HG02678 (cell line): Measurements from ENCODE around the gene BABAM2.
"Not testable (repeated sequence)": the region's sequence is repeated elsewhere in the genome, so short reads cannot be mapped to it uniquely, and the experiment has no call there.

ENCODE experiments used
- ATAC-seq: cut with Tn5 transposase; IDR thresholded peaks from one replicate; pipeline ENCODE4 v1.9.1; 2021; ENCODE audit warnings: mild to moderate bottlenecking, moderate library complexity; ENCODE audit not compliant: unreplicated experiment

The BABAM2 gene

GRCh38 chr2:28363686-28364280, 473.3 kb downstream of the BABAM2 start:
- ATAC-seq: no peak

- no peak for ATAC-seq
These were observed 474.1 kb downstream of the BABAM2 start for GRCh38 chr2:28364610-28365009.

GRCh38 chr2:28365158-28365557, 474.6 kb downstream of the BABAM2 start:
- no peak for ATAC-seq

- no peak for ATAC-seq
These were observed 475.6 kb downstream of the BABAM2 start for GRCh38 chr2:28366149-28366495.

- ATAC-seq: no peak
These were observed 476.2 kb downstream of the BABAM2 start for GRCh38 chr2:28366496-28367282.

- ATAC-seq: no peak
These were observed 477.3 kb downstream of the BABAM2 start for GRCh38 chr2:28367667-28368356.

- ATAC-seq: no peak
These were observed 477.8 kb downstream of the BABAM2 start for GRCh38 chr2:28368357-28368798.

GRCh38 chr2:28369358-28369757, 478.8 kb downstream of the BABAM2 start:
- no peak for ATAC-seq

GRCh38 chr2:28370354-28370753, 479.8 kb downstream of the BABAM2 start:
- ATAC-seq: no peak

GRCh38 chr2:28371728-28372127, 481.2 kb downstream of the BABAM2 start:
- ATAC-seq: not testable (repeated sequence)

- ATAC-seq: no peak
These were observed 483.3 kb downstream of the BABAM2 start for GRCh38 chr2:28373854-28374253.

- no peak for ATAC-seq
These were observed 483.8 kb downstream of the BABAM2 start for GRCh38 chr2:28374331-28374730.

GRCh38 chr2:28375236-28375635, 484.7 kb downstream of the BABAM2 start:
- ATAC-seq: no peak

- ATAC-seq: no peak
These were observed 485.5 kb downstream of the BABAM2 start for GRCh38 chr2:28375742-28376631.

GRCh38 chr2:28377195-28377816, 486.8 kb downstream of the BABAM2 start:
- no peak for ATAC-seq

- no peak for ATAC-seq
These were observed 487.6 kb downstream of the BABAM2 start for GRCh38 chr2:28377984-28378678.

- ATAC-seq: no peak
These were observed 488.4 kb downstream of the BABAM2 start for GRCh38 chr2:28378679-28379584.

- ATAC-seq: no peak
These were observed 489.7 kb downstream of the BABAM2 start for GRCh38 chr2:28380219-28380618.
